AG04449 (cell line): ENCODE measurements around the gene INTS6.

Experiments used
- CTCF ChIA-PET: fragments of 350-600 bp; formaldehyde crosslinking; extraction: SDS; loops from one replicate; lab custom pipeline; 2021; ENCODE audit warnings: antibody characterized with exemption; lab: Yijun Ruan, JAX
- POLR2A ChIA-PET: fragments of 400-600, 350-600 bp; formaldehyde crosslinking; extraction: SDS; loops from one replicate; lab custom pipeline; 2020; ENCODE audit warnings: antibody characterized with exemption, inconsistent platforms; lab: Yijun Ruan, JAX
- DNase-seq: peaks from one replicate; pipeline ENCODE4 v3.0.0-alpha.2; 2010; ENCODE audit warnings: low read depth, low spot score
- H3K4me3 ChIP-seq: 2 replicates; pipeline ENCODE4 v1.5.1; 2011; ENCODE audit warnings: low read depth, mild to moderate bottlenecking, control low read depth, low read length
- TF ChIP-seq, protein P1 (sequence below): IDR thresholded peaks from one replicate; pipeline ENCODE4 v1.5.1; 2011; ENCODE audit warnings: mild to moderate bottlenecking, moderate library complexity, low read length, control low read depth, inconsistent platforms; ENCODE audit not compliant: insufficient read depth; ENCODE audit errors: missing control alignments

INTS6 gene

GRCh38 chr13:51453207-51453958 lies 547 bp upstream of the INTS6 start:
- TF ChIP-seq, protein P1, sequence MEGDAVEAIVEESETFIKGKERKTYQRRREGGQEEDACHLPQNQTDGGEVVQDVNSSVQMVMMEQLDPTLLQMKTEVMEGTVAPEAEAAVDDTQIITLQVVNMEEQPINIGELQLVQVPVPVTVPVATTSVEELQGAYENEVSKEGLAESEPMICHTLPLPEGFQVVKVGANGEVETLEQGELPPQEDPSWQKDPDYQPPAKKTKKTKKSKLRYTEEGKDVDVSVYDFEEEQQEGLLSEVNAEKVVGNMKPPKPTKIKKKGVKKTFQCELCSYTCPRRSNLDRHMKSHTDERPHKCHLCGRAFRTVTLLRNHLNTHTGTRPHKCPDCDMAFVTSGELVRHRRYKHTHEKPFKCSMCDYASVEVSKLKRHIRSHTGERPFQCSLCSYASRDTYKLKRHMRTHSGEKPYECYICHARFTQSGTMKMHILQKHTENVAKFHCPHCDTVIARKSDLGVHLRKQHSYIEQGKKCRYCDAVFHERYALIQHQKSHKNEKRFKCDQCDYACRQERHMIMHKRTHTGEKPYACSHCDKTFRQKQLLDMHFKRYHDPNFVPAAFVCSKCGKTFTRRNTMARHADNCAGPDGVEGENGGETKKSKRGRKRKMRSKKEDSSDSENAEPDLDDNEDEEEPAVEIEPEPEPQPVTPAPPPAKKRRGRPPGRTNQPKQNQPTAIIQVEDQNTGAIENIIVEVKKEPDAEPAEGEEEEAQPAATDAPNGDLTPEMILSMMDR: no peak
- no peak for DNase-seq
- CTCF ChIA-PET: interaction anchor here (0.9 to 2.5 kb wide), 8 partner anchors 9 to 347 kb away, joined by 3 to 11 read pairs (median 4); no protein-coding TSS in a partner anchor
- POLR2A ChIA-PET: interaction anchor here (0.5 to 2.1 kb wide), 69 partner anchors 11 to 895 kb away, joined by 3 to 46 read pairs (median 5); no protein-coding TSS in a partner anchor
- H3K4me3 ChIP-seq: peak overlapping the region; percentile 72

DNA sequence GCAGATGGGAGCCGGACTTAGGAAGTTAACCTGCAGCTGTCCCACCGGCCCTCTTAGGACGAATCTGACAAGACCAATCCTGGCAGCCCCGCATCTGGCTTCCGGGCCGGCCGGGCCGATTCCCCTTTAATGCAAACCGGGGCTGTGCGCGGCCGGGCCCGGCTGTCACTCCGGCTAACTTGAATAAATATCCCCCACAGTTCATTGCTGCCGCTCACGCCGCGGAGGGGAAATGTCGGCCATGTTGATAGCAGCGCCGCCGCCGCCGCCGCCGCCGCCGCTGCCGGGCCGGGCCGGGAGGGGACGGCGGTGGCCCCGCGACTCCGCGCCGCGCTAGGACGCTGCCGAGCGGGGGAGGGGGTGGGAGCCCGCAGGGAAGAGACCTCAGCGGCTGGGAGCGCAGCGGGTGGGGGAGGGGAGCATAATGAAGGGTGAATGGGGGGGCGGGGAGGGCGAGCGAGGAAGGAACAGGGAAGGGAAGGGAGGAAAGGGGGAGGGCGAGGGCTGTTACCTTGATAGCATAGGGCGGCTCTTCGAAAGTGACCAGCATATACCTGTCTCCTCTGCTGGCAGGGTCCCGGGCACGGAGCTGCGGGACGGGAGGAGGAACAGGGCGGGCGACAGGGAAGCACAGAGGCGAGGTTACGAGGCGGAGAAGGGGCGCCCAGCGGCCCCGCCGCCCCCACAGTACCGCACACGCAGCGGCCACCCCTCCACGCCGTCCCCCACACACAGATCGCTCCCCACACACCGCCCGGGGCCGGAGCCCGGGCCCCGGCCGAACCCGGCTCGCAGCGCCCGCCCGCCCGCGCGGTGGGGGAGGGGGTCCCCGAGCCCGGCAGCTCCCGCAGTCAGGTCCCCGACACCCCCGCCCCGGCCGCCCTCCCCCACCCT lies 1.1 kb downstream of the INTS6 start:
- ChIA-PET CTCF (interaction anchor here (1.0 to 1.9 kb wide), 2 partner anchors 18 to 346 kb away, joined by 4 to 5 read pairs; no protein-coding TSS in a partner anchor), POLR2A (interaction anchor here (0.7 to 2.1 kb wide), 9 partner anchors 9 to 278 kb away, joined by 4 to 26 read pairs (median 7); no protein-coding TSS in a partner anchor)
- no peak for DNase-seq
- TF ChIP-seq, protein P1: no peak
- peak overlapping the region; percentile 78 for H3K4me3 ChIP-seq

DNA sequence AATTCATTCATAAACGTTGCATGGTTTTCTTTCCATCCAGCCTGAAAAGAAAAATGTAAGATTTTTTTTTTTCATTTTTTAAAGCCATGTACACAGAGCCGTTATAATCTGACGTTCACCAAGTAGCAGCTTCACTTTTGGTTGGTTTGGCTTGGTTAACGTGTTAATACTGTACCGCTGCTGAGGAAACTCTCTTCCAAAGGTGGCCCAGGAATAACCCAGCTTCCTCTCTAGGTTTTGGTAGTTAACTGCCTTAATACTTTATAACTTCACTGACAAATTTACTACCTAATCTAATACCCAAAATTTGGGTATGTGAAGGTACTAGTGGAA lies 1.7 kb downstream of the INTS6 start:
- ChIA-PET POLR2A (interaction anchor here (0.7 to 1.0 kb wide), 5 partner anchors 18 to 278 kb away, joined by 4 to 6 read pairs (median 4); no protein-coding TSS in a partner anchor), CTCF (interaction anchor here (1.0 to 1.9 kb wide), 2 partner anchors 17 to 347 kb away, joined by 4 to 5 read pairs; no protein-coding TSS in a partner anchor)
- no peak for DNase-seq
- peak overlapping the region; percentile 78 for H3K4me3 ChIP-seq
- TF ChIP-seq, protein P1: no peak

- POLR2A ChIA-PET: no interaction called here
Measured at GRCh38 chr13:51449018-51449417, 3.8 kb downstream of the INTS6 start.

DNA sequence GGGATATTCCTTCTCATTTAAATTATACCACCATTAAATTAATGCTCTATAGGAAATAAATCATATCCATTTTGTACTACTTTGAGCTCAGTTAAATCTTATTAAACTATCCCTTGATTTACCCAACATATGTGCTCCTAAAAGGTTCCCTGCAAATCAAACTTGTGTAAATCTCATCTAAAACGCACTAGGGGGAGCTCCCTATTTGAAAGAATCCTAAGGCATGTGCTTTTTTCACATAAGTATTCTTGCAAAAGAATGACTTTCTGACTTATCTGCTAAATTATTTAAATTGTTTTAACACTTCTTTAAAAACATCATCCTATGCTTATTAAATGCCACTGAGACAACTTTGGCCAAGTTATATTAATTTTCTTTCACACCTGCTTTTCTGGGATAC lies 7.9 kb downstream of the INTS6 start:
- POLR2A ChIA-PET: no interaction called here
- TF ChIP-seq, protein P1: peak; percentile 20
- CTCF ChIA-PET: interaction anchor here (0.7 to 3.1 kb wide), 18 partner anchors 9 to 354 kb away, joined by 3 to 19 read pairs (median 4); no protein-coding TSS in a partner anchor
- no peak overlapping the region for H3K4me3 ChIP-seq
- peak; percentile 23 for DNase-seq

More at GRCh38 chr13:51449018-51449417, 3.8 kb downstream of the INTS6 start:
- CTCF ChIA-PET: no interaction called here
- no peak overlapping the region for H3K4me3 ChIP-seq
- TF ChIP-seq, protein P1: no peak
- no peak for DNase-seq
